Dermis microvascular lymphatic vessel endothelial cell (primary cell): ENCODE data around the gene EDRF1. TPM values are rescaled to one million over a fixed set of nuclear protein-coding genes. Genes with fewer than 3 reads are reported as not detected.

ENCODE experiments used
- DNase-seq, 2 donors: peaks; one replicate each; pipeline versions ENCODE4 v3.0.0 to v3.0.0-alpha.2; 2010; ENCODE audit warnings: low read depth in 2 of 2
- total RNA-seq: library from RNA; depleted of rRNA; stranded (reverse); fragments of >200 nt; gene quantifications from 2 replicates; pipeline ENCODE4 v1.2.1, GENCODE V29; 2014

The EDRF1 gene
- total RNA-seq, 1 donor from 2014 or later: 12.5 TPM

GRCh38 chr10:125785791-125786190, 66.3 kb downstream of the EDRF1 start:
- DNase-seq: no peak

GRCh38 chr10:125788156-125789034, 68.9 kb downstream of the EDRF1 start:
- DNase-seq: peak in 1 of 2 donors; percentile 13

GRCh38 chr10:125792342-125793300, 73.1 kb downstream of the EDRF1 start:
- DNase-seq: no peak

GRCh38 chr10:125795128-125795527, 75.6 kb downstream of the EDRF1 start:
- no peak for DNase-seq

- DNase-seq: no peak
Observed at GRCh38 chr10:125795637-125796190, 76.2 kb downstream of the EDRF1 start.

- DNase-seq: no peak
Observed at GRCh38 chr10:125797424-125797823, 77.9 kb downstream of the EDRF1 start.

GRCh38 chr10:125797994-125798662, 78.6 kb downstream of the EDRF1 start:
- DNase-seq: no peak

GRCh38 chr10:125799451-125800182, 80.1 kb downstream of the EDRF1 start:
- DNase-seq: no peak

GRCh38 chr10:125801574-125801973, 82.1 kb downstream of the EDRF1 start:
- no peak for DNase-seq

GRCh38 chr10:125802131-125802530, 82.6 kb downstream of the EDRF1 start:
- peak; percentile 79 to 91 for DNase-seq

- no peak for DNase-seq
Observed at GRCh38 chr10:125802739-125803138, 83.2 kb downstream of the EDRF1 start.

- peak; percentile 39 to 46 for DNase-seq
Observed at GRCh38 chr10:125808047-125808446, 88.5 kb downstream of the EDRF1 start.

GRCh38 chr10:125811251-125811650, 91.7 kb downstream of the EDRF1 start:
- DNase-seq: no peak

- no peak for DNase-seq
Observed at GRCh38 chr10:125812128-125812750, 92.7 kb downstream of the EDRF1 start.

Other genes with a start within 250 kb of the EDRF1 start
- gene TEX36, start 36.5 kb upstream of the EDRF1 start, total RNA-seq: not detected in 2 replicates
- 0.13 and 0.51 TPM in 2 replicates for gene MMP21, start 56.1 kb downstream of the EDRF1 start, total RNA-seq
- 48.5 and 75.2 TPM in 2 replicates for gene UROS, start 103.5 kb downstream of the EDRF1 start, total RNA-seq
- gene BCCIP, start 103.8 kb downstream of the EDRF1 start, total RNA-seq: 23.8 and 28.4 TPM in 2 replicates
- 35.0 and 53.2 TPM in 2 replicates for gene DHX32, start 161.6 kb downstream of the EDRF1 start, total RNA-seq
- 1.0 TPM in 2 replicates for gene FANK1, start 176.9 kb downstream of the EDRF1 start, total RNA-seq